GM12865 (cell line): Measurements from ENCODE around the gene DMAC2.

Experiments used
- DNase-seq: peaks from one replicate; pipeline ENCODE4 v3.0.0; 2010; ENCODE audit warnings: low read depth
- H3K4me3 ChIP-seq: 2 replicates; pipeline ENCODE4 v1.5.1; 2011; ENCODE audit warnings: mild to moderate bottlenecking, low read depth, low read length, control low read depth
- CTCF ChIP-seq: IDR thresholded peaks from 2 replicates; pipeline ENCODE4 v1.5.1; 2011; ENCODE audit warnings: low read length, control low read depth, low read depth, inconsistent platforms; ENCODE audit not compliant: insufficient read depth; ENCODE audit errors: missing control alignments

Gene DMAC2

GRCh38 chr19:41425174-41426115 lies 14.3 kb downstream of the DMAC2 start:
- H3K4me3 ChIP-seq = no peak overlapping the region
- no peak for TF ChIP-seq CTCF
- no peak for DNase-seq

- H3K4me3 ChIP-seq = no peak overlapping the region
- DNase-seq = no peak
These were observed 15.2 kb downstream of the DMAC2 start for GRCh38 chr19:41424335-41425173.

GRCh38 chr19:41422955-41423354 lies 16.8 kb downstream of the DMAC2 start:
- TF ChIP-seq CTCF = no peak
- DNase-seq = no peak
- H3K4me3 ChIP-seq = no peak overlapping the region

More at GRCh38 chr19:41424335-41425173, 15.2 kb downstream of the DMAC2 start:
- TF ChIP-seq CTCF = no peak

- H3K4me3 ChIP-seq = no peak overlapping the region
- DNase-seq = no peak
- no peak for TF ChIP-seq CTCF
These were observed 17.3 kb downstream of the DMAC2 start for GRCh38 chr19:41422456-41422855.

GRCh38 chr19:41421973-41422372 lies 17.7 kb downstream of the DMAC2 start:
- no peak overlapping the region for H3K4me3 ChIP-seq
- TF ChIP-seq CTCF = no peak
- DNase-seq = no peak

GRCh38 chr19:41421314-41421713 lies 18.4 kb downstream of the DMAC2 start:
- TF ChIP-seq CTCF = no peak
- no peak overlapping the region for H3K4me3 ChIP-seq
- DNase-seq = no peak
